Vagina (tissue), 2 donors: ENCODE results near the gene PDCD11.

Experiments
- CTCF ChIP-seq, 3 experiments: fragments of 450-650 bp in 2 of 3; fragments of 200-600 bp in 1 of 3; sonication (generic) in 1 of 3; IDR thresholded peaks; one replicate each; pipeline ENCODE4 v1.5.1; 2017 to 2019; ENCODE audit warnings: antibody characterized with exemption in 3 of 3, mild to moderate bottlenecking in 2 of 3, moderate library complexity in 2 of 3
- POLR2A ChIP-seq, 2 donors: fragments of 450-650 bp; IDR thresholded peaks; one replicate each; pipeline ENCODE4 v1.6.1; 2017; ENCODE audit warnings: antibody characterized with exemption in 2 of 2, mild to moderate bottlenecking in 2 of 2, moderate library complexity in 2 of 2

GRCh38 chr10:103469201-103469600 lies 72.8 kb downstream of the PDCD11 start:
- no peak for TF ChIP-seq POLR2A (IDR thresholded peaks at IDR 0.05)
- TF ChIP-seq CTCF (IDR thresholded peaks at IDR 0.05), result no peak
